Hepatocyte (in vitro differentiated cells): ENCODE measurements around the gene VPS25. TPM values are rescaled to one million over a fixed set of nuclear protein-coding genes. Genes with fewer than 3 reads are reported as not detected.

Source experiments
- DNase-seq: peaks from one replicate; pipeline ENCODE4 v3.0.0-alpha.2; 2016; ENCODE audit warnings: low spot score
- H2AFZ ChIP-seq: fragments of 200-600 bp; sonication (generic); 2 replicates; pipeline ENCODE4 v1.6.0; 2016; ENCODE audit warnings: antibody characterized with exemption, mild to moderate bottlenecking
- H3K27ac ChIP-seq: fragments of 200-600 bp; sonication (generic); 2 replicates; pipeline ENCODE4 v1.5.1; 2016; ENCODE audit warnings: mild to moderate bottlenecking
- H3K27me3 ChIP-seq: fragments of 200-600 bp; sonication (generic); 2 replicates; pipeline ENCODE4 v1.6.1; 2016
- H3K36me3 ChIP-seq: fragments of 200-600 bp; sonication (generic); replicated peaks from 2 replicates; pipeline ENCODE4 v1.5.1; 2016; ENCODE audit warnings: low read depth; ENCODE audit not compliant: insufficient read depth
- H3K4me1 ChIP-seq: fragments of 200-600 bp; sonication (generic); 2 replicates; pipeline ENCODE4 v1.5.1; 2016; ENCODE audit warnings: mild to moderate bottlenecking, moderate library complexity; ENCODE audit not compliant: insufficient read depth
- H3K4me2 ChIP-seq: fragments of 200-600 bp; sonication (generic); 2 replicates; pipeline ENCODE4 v1.6.0; 2016
- H3K4me3 ChIP-seq: fragments of 200-600 bp; sonication (generic); 2 replicates; pipeline ENCODE4 v1.5.1; 2016; ENCODE audit warnings: mild to moderate bottlenecking
- H3K79me2 ChIP-seq: fragments of 200-600 bp; sonication (generic); 2 replicates; pipeline ENCODE4 v1.6.0; 2017; ENCODE audit warnings: mild to moderate bottlenecking
- H3K9me2 ChIP-seq: fragments of 200-600 bp; sonication (generic); replicated peaks from 2 replicates; pipeline ENCODE4 v1.6.0; 2017; ENCODE audit warnings: mild to moderate bottlenecking; ENCODE audit not compliant: insufficient read depth
- H3K9me3 ChIP-seq: fragments of 200-600 bp; sonication (generic); 2 replicates; pipeline ENCODE4 v1.5.1; 2016; ENCODE audit warnings: low read depth, mild to moderate bottlenecking
- H4K20me1 ChIP-seq: fragments of 200-600 bp; sonication (generic); 2 replicates; pipeline ENCODE4 v1.6.0; 2016; ENCODE audit warnings: mild to moderate bottlenecking; ENCODE audit not compliant: insufficient read depth, poor library complexity, severe bottlenecking
- EZH2 ChIP-seq: fragments of 200-600 bp; sonication (generic); IDR thresholded peaks from 2 replicates; pipeline ENCODE4 v1.6.1; 2016; ENCODE audit warnings: antibody characterized with exemption, mild to moderate bottlenecking, borderline replicate concordance
- EZH2phosphoT487 ChIP-seq: fragments of 200-600 bp; sonication (generic); IDR thresholded peaks from one replicate; pipeline ENCODE4 v1.6.1; 2018; ENCODE audit warnings: antibody characterized with exemption, mild to moderate bottlenecking, low read depth, moderate library complexity; ENCODE audit not compliant: unreplicated experiment, severe bottlenecking
- WGBS: methylation state at CpG from one replicate; pipeline ENCODE4 v1.1.6; 2016; ENCODE audit warnings: low lambda C conversion rate; ENCODE audit errors: missing lambda C conversion rate; 5-methylcytosine and 5-hydroxymethylcytosine counted together
- polyA plus RNA-seq: library from polyadenylated mRNA; unstranded; fragments of >200 nt; fragmentation: Nextera tagmentation; extraction: Ambion mirVana; gene quantifications from 2 replicates; pipeline ENCODE4 v1.2.1, GENCODE V29; 2016
- total RNA-seq: library from RNA; depleted of rRNA; stranded (reverse); fragments of >200 nt; gene quantifications from 2 replicates; pipeline ENCODE4 v1.2.3, GENCODE V29; 2014
- TF ChIP-seq, protein P1 (sequence below): fragments of 200-600 bp; sonication (generic); IDR thresholded peaks from 2 replicates; pipeline ENCODE4 v1.5.1; 2016; ENCODE audit warnings: antibody characterized with exemption, mild to moderate bottlenecking; ENCODE audit not compliant: poor library complexity

Gene VPS25
- total and polyA plus RNA-seq, 2 experiments from 2014 or later: 89.9 to 121 TPM

DNA sequence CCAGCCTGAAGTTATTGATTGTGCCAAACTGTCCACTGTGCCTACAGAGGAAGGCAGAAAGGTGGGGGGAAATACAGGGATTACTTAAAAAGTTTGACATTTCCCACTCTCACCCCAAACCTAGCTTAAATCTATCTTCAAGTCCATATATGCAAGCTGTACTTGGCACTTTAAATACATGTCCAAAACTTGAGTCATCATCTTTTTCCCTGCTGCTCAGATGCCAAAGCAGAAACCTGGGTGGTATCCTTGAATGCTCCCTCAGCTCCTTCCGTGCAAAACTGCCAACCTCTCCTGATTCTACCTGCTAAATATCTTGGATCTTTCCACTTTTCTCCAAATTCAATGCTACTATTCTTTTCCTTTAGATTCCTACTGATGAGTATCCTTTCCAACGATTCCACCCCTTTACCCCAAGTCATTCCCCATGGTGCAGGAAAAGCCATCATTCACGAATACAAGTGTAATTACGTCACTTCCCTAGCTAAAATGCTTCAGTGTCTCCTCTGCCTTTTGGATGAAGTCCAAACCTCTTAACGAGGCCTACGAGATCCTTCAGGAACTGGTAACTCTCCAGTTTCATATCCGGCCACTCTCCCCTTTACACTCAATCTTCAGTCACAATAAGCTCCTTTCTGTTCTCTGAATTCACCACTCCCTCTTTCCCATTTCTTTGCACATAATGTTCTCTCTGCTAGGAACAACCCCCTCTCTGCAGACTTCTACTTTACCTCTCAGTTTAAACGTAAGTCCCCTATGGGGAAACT, 41.6 kb downstream of the VPS25 start:
- Histone ChIP-seq H3K4me1 (no peaks in the 10 kb centered on the region), H3K79me2 (peaks cover 2% of the 10 kb centered on the region), H4K20me1 (no peaks in the 10 kb centered on the region), H3K4me3 (no peak overlapping the region), H3K27me3 (no peaks in the 10 kb centered on the region), H2AFZ (no peak overlapping the region), H3K9me3 (no peaks in the 10 kb centered on the region), H3K4me2 (no peak overlapping the region), H3K9me2 (no peaks in the 10 kb centered on the region), H3K27ac (no peak overlapping the region), H3K36me3 (peaks cover 6% of the 10 kb centered on the region)
- DNase-seq: no peak
- 93% methylated on average over 8 of the region's 8 CpGs for WGBS
- TF ChIP-seq, protein P1, sequence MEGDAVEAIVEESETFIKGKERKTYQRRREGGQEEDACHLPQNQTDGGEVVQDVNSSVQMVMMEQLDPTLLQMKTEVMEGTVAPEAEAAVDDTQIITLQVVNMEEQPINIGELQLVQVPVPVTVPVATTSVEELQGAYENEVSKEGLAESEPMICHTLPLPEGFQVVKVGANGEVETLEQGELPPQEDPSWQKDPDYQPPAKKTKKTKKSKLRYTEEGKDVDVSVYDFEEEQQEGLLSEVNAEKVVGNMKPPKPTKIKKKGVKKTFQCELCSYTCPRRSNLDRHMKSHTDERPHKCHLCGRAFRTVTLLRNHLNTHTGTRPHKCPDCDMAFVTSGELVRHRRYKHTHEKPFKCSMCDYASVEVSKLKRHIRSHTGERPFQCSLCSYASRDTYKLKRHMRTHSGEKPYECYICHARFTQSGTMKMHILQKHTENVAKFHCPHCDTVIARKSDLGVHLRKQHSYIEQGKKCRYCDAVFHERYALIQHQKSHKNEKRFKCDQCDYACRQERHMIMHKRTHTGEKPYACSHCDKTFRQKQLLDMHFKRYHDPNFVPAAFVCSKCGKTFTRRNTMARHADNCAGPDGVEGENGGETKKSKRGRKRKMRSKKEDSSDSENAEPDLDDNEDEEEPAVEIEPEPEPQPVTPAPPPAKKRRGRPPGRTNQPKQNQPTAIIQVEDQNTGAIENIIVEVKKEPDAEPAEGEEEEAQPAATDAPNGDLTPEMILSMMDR: no peak
- no peak for TF ChIP-seq EZH2phosphoT487
- TF ChIP-seq EZH2: no peak

DNA sequence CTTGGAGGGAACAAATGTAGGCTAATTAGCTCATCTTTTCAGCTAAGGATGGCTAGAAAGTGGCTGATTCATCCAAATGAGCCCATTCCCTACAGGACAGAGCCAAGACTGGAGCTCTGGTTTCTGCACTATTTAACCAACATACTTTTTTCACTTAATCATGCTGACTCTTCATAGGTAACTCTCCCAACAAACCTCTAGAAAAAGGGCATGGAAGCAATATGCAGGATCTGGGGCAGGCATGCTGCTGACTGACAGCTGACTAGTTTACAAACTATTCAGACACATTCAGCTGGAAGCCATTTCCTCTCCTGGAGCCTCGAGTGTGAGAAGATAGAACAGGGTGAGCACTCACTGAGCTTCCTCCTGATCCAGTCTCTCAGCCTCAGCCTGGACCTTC, 44.6 kb downstream of the VPS25 start:
- peaks cover 2% of the 10 kb centered on the region for H3K4me1 ChIP-seq
- no peak for DNase-seq
- TF ChIP-seq, protein P1: no peak
- TF ChIP-seq EZH2phosphoT487 (no peak), EZH2 (no peak)
- peaks cover 6% of the 10 kb centered on the region for H3K36me3 ChIP-seq
- no peak overlapping the region for H3K4me2 ChIP-seq
- WGBS: 65% methylated on average over 1 of the region's 1 CpG
- no peak overlapping the region for H3K4me3 ChIP-seq
- H2AFZ ChIP-seq: no peak overlapping the region
- H3K9me2 ChIP-seq: no peaks in the 10 kb centered on the region
- H4K20me1 ChIP-seq: no peaks in the 10 kb centered on the region
- no peak overlapping the region for H3K27ac ChIP-seq
- H3K9me3 ChIP-seq: no peaks in the 10 kb centered on the region
- H3K79me2 ChIP-seq: peaks cover 29% of the 10 kb centered on the region
- no peaks in the 10 kb centered on the region for H3K27me3 ChIP-seq

DNA sequence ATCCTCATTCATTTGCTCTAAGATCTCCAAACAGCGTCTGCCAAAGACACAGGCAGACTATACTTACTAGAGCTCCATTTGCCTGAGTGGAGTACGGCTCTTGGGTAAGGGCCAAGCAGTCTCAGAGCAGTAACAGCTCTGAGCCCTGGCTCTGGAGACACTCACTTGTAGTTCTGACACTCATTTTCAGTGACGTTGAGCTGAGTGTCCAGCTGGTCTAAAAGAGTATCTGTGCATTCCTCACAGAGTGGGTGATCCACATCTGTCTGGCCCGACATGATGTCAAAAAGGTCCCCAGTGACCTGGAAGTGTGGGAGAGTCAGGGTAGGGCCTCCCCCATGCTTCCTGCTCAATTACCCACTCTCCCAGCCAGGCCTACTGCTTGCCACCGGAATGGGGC, 45.1 kb downstream of the VPS25 start:
- 94% methylated on average over 5 of the region's 5 CpGs for WGBS
- Histone ChIP-seq H3K36me3 (peaks cover 6% of the 10 kb centered on the region), H3K27me3 (no peaks in the 10 kb centered on the region), H3K9me2 (no peaks in the 10 kb centered on the region), H2AFZ (no peak overlapping the region), H3K79me2 (peaks cover 34% of the 10 kb centered on the region), H3K4me1 (peaks cover 7% of the 10 kb centered on the region), H3K27ac (no peak overlapping the region), H4K20me1 (no peaks in the 10 kb centered on the region), H3K9me3 (no peaks in the 10 kb centered on the region), H3K4me3 (no peak overlapping the region), H3K4me2 (no peak overlapping the region)
- no peak for DNase-seq
- TF ChIP-seq, protein P1: no peak
- TF ChIP-seq EZH2phosphoT487 (no peak), EZH2 (no peak)
